Fibroblast of pulmonary artery (primary cell): ENCODE measurements around the gene ZFHX3.
A peak's percentile ranks its signal among the peaks of the same experiment; 100 is the strongest.

Source experiments
- DNase-seq: peaks from one replicate; pipeline ENCODE4 v3.0.0-alpha.2; 2010; ENCODE audit warnings: low read depth
- H3K4me3 ChIP-seq: replicated peaks from 2 replicates; pipeline ENCODE4 v1.5.1; 2011; ENCODE audit warnings: low read depth, mild to moderate bottlenecking, control low read depth, low read length, moderate library complexity
- TF ChIP-seq, protein P1 (sequence below): IDR thresholded peaks from 2 replicates; pipeline ENCODE4 v1.5.1; 2011; ENCODE audit warnings: mild to moderate bottlenecking, control low read depth, low read length, inconsistent platforms; ENCODE audit errors: missing control alignments

ZFHX3 gene

DNA sequence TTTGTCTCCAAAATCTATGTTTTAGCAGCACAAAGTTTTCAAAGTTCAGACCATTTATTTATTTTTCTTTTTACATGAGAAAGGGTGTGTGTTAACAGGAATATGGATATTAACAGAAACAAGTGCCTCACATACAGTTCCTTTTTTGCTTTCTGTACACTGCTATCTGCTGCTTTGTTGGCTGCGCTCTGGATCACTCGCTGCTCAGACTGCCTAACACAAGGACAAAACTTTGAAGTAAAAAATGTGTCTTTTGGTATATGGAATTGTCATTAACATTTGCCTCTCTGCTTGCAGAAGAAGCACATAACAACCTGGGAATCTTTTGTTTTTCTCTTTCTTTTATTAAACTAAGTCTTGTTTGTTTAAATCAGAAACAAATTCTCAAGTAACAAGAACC, 262.8 kb downstream of the ZFHX3 start:
- no peak overlapping the region for H3K4me3 ChIP-seq
- TF ChIP-seq, protein P1, sequence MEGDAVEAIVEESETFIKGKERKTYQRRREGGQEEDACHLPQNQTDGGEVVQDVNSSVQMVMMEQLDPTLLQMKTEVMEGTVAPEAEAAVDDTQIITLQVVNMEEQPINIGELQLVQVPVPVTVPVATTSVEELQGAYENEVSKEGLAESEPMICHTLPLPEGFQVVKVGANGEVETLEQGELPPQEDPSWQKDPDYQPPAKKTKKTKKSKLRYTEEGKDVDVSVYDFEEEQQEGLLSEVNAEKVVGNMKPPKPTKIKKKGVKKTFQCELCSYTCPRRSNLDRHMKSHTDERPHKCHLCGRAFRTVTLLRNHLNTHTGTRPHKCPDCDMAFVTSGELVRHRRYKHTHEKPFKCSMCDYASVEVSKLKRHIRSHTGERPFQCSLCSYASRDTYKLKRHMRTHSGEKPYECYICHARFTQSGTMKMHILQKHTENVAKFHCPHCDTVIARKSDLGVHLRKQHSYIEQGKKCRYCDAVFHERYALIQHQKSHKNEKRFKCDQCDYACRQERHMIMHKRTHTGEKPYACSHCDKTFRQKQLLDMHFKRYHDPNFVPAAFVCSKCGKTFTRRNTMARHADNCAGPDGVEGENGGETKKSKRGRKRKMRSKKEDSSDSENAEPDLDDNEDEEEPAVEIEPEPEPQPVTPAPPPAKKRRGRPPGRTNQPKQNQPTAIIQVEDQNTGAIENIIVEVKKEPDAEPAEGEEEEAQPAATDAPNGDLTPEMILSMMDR: no peak
- DNase-seq: no peak

GRCh38 chr16:72783716-72784318, 264.1 kb downstream of the ZFHX3 start:
- TF ChIP-seq, protein P1: no peak
- H3K4me3 ChIP-seq: no peak overlapping the region
- DNase-seq: peak; percentile 42

- peak; percentile 16 for DNase-seq
- TF ChIP-seq, protein P1: no peak
- no peak overlapping the region for H3K4me3 ChIP-seq
These were observed 278.1 kb downstream of the ZFHX3 start for GRCh38 chr16:72769876-72770275.

- TF ChIP-seq, protein P1: no peak
- DNase-seq: peak; percentile 39
- no peak overlapping the region for H3K4me3 ChIP-seq
These were observed 279.3 kb downstream of the ZFHX3 start for GRCh38 chr16:72768591-72768990.

- TF ChIP-seq, protein P1: no peak
These were observed 281.4 kb downstream of the ZFHX3 start for GRCh38 chr16:72766506-72766905.

DNA sequence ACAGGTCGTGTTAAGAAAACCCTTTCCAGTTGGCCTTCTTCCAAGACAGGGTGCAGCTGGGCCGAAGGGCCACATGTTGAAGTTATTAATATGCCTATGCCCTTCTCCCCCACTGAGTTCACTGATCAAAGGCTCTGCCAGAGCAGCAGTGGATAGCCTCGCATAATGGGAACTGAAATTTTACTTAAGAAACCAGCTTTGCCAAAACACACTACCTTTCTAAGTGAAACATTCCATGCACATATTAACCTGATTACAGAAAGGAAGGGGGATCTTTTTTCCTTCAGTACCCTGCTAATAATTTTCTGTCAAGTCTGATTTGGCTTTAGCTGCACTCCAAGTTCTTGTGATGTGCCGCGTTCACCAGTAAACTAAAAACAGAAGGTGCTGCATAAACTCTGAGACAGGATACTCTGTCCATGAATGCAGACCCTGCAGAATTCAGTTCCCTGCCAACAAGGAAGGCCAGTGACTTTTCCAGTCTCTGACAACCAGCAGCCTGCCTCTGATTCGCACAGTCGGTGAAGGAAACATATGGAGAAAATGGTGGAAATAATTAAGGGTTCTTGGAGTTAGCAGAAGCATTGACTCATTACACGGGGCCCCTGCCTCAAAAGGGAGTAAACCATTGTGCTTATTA, 283.8 kb downstream of the ZFHX3 start:
- DNase-seq: no peak
- H3K4me3 ChIP-seq: no peak overlapping the region
- TF ChIP-seq, protein P1: no peak

More at GRCh38 chr16:72766506-72766905, 281.4 kb downstream of the ZFHX3 start:
- DNase-seq: no peak
- H3K4me3 ChIP-seq: no peak overlapping the region

DNA sequence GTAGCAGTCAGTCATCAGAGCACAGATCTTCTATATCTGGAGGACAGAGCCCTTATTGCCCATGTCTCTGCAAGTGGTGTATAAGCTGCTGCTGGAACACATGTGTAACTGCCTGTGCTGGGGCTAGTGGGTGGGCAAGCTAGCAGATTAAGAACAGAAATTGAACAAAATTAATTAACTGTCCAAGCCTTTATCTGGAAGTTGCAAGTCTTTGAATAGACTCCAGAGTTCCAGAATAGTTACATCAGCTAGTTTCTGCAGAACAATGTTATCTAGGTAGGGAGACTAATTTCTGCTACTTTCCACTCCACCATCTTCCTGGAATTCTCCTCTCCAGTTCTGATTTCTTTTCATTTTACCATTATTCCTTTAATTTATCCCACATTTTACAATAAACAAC, 287.3 kb downstream of the ZFHX3 start:
- DNase-seq: peak; percentile 44
- no peak overlapping the region for H3K4me3 ChIP-seq
- TF ChIP-seq, protein P1: no peak
